ENCODE data around the gene CDK7.
A peak's percentile ranks its signal among the peaks of the same experiment; 100 is the strongest.
"Not testable (repeated sequence)": the region's sequence is repeated elsewhere in the genome, so short reads cannot be mapped to it uniquely, and the experiment has no call there.

The CDK7 gene

DNA sequence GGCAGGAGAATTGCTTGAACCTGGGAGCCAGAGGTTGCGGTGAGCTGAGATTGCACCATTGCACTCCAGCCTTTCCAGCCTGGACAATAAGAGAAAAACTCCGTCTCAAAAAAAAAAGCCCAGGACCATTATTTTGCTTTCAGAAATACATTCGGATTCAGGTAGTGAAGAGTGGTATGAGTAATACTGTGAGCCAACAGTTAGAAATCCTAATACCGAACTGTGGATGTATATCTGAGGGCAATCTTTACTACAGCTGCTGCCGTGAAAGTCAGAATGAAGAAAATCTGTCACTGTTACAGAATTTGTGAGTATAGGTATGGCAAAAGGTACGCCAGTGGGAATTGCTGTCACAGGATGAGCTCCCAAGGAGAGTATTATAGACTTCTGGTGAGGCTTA, 3.4 kb upstream of the CDK7 start:
- no peak for DNase-seq
- in situ Hi-C loops (cut with MboI; ENCODE audit: low pct_unique_long_range_greater_than_20kb, low sequenced_read_pairs): no loop called here

DNA sequence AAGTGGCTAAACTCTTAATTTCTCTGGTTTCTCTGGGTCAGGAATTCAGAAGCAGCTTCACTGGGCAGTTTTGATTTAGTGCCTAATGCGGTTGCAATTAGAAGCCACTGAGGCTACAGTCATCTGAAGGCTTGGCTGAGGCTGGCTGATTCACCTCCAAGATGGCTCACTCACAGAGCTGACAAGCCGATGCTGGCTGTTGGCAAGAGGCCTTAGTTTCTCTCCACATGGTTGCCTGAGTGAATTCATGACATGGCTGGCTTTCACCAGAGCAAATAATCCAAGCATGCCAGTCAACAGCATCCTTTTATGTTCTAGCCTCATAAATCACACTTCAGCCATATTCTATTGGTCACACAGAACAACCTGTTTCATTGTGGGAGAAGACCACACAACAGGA, 2.8 kb upstream of the CDK7 start:
- DNase-seq: no peak
- in situ Hi-C loops (cut with MboI; ENCODE audit: low pct_unique_long_range_greater_than_20kb, low sequenced_read_pairs): no loop called here

DNA sequence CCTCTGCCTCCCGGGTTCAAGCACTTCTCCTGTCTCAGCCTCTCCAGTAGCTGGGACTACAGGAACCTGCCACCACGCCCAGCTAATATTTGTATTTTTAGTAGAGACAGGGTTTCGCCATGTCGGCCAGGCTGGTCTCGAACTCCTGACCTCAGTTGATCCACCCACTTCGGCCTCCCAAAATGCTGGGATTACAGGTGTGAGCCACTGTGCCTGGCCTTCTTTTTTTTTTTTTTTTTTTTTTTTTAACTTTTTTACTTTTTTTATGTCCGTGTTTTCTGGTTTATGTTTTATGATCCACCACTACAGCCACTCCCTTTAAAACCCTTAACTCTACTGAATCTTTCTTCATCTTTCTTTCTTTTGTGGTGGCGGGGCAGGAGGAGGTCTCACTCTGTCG, 2.0 kb downstream of the CDK7 start:
- DNase-seq; in situ Hi-C loops (cut with MboI; ENCODE audit: low pct_unique_long_range_greater_than_20kb, low sequenced_read_pairs): not testable (repeated sequence)

DNA sequence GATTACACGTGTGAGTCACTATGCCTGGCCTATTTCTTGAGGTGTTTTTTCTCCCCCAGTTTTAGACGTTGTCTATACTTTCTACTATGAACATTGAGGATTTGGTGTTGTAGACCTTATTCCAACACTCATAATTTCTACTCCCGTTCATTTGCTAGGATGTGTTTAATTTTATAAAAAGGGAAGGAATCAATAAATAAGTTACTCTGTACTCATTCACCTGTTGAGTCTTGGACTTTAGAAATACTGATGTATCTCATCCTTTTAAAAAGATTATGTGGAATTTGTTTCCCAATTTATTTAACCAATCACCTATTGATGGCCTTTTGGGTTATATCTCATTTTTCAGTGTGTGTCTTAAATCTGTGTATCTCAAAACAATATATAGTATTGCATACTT, 3.2 kb downstream of the CDK7 start:
- in situ Hi-C loops (cut with MboI; ENCODE audit: low pct_unique_long_range_greater_than_20kb, low sequenced_read_pairs): no loop called here
- no peak for DNase-seq

DNA sequence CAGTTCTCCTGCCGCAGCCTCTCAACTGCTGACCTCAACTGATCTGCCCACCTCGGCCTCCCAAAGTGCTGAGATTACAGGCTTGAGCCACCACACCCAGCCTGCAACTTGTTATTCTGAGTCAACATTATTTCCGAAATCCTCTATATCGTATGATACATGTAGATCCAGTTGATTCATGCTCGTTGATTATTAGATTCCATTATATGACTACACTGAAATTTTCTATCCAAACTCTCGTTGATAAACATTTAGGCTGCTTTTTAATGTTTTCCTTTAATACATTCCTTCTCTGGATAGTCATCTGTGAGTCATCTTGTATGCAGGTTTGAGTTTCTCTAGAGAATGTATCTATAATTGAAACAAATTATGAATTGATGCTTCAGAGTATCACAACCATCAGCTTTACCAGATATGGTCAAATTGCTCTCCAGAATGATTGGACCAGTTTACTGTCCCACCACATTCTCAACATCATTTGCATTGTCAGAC, 4.1 kb downstream of the CDK7 start:
- in situ Hi-C loops (cut with MboI; ENCODE audit: low pct_unique_long_range_greater_than_20kb, low sequenced_read_pairs): no loop called here
- DNase-seq: no peak

DNA sequence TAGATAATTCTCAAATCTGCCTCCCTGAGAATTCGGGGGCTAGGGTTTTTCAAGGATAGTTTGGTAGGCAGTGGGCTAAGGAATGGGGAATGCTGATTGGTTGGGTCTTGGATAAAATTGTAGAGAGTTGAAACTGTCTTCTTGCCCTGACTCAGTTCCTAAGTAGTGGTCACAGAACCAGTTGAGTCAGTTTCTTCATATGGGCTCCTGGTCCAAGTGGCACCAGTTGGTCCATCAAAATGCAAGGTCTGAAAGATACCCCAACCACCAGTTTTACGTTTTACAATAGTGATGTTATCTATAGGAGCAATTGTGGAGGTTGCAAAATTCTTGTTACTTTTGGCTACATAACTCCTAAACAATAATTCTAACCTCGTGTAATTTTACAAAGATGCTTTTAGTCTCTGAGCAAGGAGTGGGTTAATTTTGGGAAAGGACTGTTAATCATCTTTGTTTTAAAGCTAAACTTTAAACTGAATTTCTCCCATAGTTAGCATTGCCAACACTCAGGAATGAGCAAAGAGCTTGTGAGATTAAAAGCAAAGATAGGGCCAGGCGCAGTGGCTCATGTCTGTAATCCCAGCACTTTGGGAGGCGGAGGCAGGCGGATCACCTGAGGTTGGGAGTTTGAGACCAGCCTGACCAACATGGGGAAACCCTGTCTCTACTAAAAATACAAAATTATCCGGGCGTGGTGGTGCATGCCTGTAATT, 7.7 kb downstream of the CDK7 start:
- DNase-seq: no peak
- in situ Hi-C loops (cut with MboI; ENCODE audit: low pct_unique_long_range_greater_than_20kb, low sequenced_read_pairs): no loop called here

DNA sequence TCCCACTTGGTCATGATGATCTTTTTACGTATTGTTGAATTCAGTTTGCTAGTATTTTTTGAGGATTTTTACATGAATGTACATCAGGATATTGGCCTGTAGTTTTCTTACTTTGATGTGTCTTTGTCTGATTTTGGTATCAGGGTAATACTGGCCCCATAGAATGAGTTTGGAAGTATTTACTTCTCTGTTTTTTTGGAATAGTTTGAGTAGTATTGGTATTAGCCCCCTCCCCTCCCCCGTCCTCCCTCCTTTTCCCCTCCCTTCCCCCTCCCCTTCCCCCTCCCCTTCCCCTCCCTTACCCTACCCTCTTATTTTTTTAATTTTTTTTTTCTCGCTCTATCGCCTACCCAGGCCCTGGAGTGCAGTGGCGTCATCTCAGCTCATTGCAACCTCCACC, 10.3 kb downstream of the CDK7 start:
- in situ Hi-C loops (cut with MboI; ENCODE audit: low pct_unique_long_range_greater_than_20kb, low sequenced_read_pairs): no loop called here
- no peak for DNase-seq

DNA sequence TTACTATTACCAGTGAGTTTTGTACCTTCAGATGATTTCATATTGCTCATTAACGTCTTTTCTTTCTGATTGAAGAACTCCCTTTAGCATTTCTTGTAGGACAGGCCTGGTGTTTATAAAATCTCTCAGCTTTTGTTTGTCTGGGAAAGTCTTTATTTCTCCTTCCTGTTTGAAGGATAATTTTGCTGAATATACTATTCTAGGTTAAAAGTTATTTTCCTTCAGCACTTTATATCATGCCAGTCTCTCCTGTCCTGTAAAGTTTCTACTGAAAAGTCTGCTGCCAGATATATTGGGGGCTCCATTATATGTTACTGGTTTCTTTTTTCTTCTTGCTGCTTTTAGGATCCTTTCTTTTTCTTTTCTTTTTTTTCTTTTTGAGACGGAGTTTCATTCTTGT, 13.3 kb downstream of the CDK7 start:
- in situ Hi-C loops (cut with MboI; ENCODE audit: low pct_unique_long_range_greater_than_20kb, low sequenced_read_pairs): no loop called here
- no peak for DNase-seq

DNA sequence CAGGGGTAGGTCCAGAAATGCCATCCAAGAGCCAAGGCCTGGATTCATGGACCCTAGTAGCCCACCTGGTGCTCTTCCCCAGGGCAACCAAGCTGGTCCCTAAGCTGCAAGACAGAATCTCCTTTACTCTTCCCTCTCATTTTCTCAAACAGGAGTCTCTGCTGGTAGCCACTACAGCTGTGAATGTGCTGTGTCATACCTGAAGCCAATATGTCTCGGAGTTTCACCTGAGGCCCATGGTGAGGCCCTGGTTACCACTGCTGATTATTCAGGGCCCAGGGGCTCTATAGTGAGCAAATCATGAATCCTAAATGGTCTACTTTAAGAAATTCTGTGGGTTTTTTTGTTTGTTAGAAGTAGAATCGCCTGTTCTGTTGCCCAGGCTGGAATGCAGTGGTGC, 15.9 kb downstream of the CDK7 start:
- in situ Hi-C loops (cut with MboI; ENCODE audit: low pct_unique_long_range_greater_than_20kb, low sequenced_read_pairs): no loop called here
- no peak for DNase-seq

DNA sequence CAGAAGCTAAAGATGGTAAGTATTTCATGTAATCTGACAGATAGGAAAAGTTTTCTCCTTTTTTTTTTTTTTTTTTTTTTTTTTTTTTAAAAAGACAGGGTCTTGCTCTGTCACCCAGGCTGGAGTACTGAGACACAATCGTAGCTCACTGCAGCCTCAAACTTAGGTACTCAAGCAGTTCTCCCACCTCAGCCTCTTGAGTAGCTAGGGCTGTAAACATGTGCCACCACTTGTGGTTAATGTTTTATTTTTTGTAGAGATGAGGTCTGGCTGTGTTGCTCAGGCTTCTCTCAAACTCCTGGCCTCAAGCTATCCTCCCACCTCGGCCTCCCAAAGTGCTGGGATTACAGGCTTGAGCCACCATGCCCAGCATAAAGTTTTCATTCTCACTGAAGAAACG, 17.8 kb downstream of the CDK7 start:
- in situ Hi-C loops (cut with MboI; ENCODE audit: low pct_unique_long_range_greater_than_20kb, low sequenced_read_pairs): no loop called here

DNA sequence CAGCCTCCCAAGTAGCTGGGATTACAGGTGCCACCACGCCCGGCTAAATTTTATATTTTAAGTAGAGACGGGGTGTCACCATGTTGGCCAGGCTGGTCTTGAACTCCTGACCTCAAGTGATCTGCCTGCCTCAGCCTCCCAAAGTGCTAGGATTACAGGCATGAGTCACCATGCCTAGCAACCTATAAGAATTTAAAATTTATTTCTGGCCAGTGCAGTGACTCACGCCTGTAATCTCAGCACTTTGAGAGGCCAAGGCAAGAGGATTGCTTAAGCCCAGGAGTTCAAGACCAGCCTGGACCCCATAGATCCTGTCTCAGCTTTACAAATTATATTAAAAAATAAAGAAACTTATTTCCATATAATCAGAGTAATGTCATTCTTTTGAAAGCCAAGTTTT, 21.3 kb downstream of the CDK7 start:
- DNase-seq; in situ Hi-C loops (cut with MboI; ENCODE audit: low pct_unique_long_range_greater_than_20kb, low sequenced_read_pairs): not testable (repeated sequence)

More for the DNA sequence above, 17.8 kb downstream of the CDK7 start:
- no peak for DNase-seq

DNA sequence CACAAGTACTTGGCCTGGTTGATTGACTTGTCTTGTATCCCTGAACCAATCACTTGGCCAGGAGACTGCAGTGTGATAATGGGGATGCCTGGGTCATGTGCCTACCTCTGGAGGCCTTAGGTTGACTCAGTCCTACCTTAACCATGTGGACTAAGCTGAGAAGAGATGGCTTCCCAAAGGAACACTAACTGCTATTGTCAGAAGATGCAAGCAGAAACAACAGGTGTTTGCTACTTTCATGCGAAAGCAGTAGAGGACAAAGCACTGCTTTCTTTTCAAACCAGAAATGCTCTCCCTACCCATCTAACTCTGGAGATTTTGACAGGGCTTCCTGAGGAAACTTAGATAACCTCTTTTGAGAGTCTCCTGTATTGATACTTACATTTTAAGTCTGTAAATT, 22.9 kb downstream of the CDK7 start:
- no peak for DNase-seq
- in situ Hi-C loops (cut with MboI; ENCODE audit: low pct_unique_long_range_greater_than_20kb, low sequenced_read_pairs): no loop called here

DNA sequence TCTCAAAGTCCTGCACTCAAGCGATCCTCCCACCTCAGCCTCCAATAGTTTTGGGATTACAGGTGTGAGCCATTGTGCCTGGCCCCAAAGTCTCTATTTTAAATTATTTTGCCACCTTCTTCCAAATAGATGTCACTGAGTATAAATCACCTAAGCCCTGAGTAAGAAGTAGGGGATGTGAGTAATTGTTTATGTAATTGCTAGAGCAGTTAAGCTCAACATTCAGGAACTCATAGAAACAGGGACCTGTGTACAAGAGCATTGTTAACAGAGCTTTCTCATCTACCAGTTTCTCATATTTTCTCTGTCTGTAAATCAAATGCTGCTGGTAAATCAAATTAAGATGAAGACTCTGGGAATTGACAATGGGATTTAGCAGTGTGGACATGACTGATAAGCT, 26.3 kb downstream of the CDK7 start:
- in situ Hi-C loops (cut with MboI; ENCODE audit: low pct_unique_long_range_greater_than_20kb, low sequenced_read_pairs): no loop called here
- no peak for DNase-seq

DNA sequence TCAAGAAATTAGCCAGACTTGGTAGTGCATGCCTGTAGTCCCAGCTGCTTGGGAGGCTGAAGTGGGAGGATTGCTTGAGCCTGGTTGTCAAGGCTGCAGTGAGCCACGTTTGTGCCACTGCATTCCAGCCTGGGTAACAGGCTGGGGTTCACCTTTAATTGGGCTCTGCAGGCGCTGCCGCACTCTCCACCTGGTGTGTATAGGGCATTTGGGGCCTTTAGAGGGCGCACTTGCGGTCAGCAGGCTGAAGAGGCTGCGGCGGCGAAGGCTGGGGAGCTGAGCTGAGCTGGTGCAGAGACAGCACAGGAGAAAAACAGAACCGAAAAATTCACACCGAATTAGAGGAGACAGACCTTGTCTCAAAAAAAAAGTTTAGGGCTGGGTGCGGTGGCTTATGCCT, 31.2 kb downstream of the CDK7 start:
- in situ Hi-C loops (cut with MboI; ENCODE audit: low pct_unique_long_range_greater_than_20kb, low sequenced_read_pairs): no loop called here
- no peak for DNase-seq

DNA sequence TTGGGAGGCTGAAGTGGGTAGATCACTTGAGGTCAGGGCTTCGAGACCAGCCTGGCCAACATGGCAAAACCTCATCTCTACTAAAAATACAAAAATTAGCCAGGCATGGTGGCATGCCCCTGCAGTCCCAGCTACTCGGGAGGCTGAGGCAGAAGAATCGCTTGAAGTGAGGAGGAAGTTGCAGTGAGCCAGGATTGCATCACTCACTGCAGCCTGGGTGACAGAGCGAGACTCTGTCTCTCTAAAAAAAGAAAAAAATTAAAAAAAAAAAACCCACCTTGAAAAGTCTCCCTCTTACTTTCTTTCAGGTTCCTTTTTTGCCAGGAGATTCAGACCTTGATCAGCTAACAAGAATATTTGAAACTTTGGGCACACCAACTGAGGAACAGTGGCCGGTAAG, 34.2 kb downstream of the CDK7 start:
- in situ Hi-C loops (cut with MboI; ENCODE audit: low pct_unique_long_range_greater_than_20kb, low sequenced_read_pairs): no loop called here
- DNase-seq: peak; percentile 24

DNA sequence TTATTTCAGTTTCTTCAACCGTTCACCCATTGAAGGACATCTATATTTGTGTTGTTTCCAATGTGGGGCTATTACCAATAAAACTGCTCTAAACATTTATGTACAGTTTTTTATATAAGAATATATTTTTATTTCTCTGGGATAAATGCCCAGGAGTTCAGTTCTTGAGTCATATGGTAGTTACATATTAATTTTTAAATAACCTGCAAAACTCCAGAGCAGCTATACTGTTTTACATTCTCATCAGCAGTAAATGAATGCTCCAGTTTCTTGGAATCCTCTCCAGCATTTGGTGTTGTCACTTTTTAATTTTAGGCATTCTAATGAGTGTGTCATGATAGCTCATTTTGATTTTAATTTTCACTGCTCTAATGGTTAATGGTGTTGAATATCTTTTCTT, 36.2 kb downstream of the CDK7 start:
- in situ Hi-C loops (cut with MboI; ENCODE audit: low pct_unique_long_range_greater_than_20kb, low sequenced_read_pairs): no loop called here
- no peak for DNase-seq

DNA sequence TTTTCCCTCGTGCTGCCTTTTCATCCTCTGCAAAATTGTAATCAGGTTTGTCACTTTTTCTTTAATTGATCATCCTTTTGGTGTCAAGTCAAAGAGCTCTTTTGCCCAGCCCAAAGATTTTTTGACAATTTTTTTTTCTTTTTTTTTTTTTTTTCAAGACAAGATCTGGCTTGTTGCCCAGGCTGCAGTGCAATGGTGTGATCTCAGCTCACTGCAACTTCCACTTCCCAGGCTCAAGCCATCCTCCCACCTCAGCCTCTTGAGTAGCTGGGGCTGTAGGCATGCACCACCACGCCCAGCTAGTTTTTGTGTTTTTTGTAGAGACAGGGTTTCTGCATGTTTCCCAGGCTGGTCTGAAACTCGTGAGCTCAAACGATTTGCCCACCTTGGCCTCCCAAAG, 36.7 kb downstream of the CDK7 start:
- in situ Hi-C loops (cut with MboI; ENCODE audit: low pct_unique_long_range_greater_than_20kb, low sequenced_read_pairs): no loop called here
- DNase-seq: peak; percentile 77

DNA sequence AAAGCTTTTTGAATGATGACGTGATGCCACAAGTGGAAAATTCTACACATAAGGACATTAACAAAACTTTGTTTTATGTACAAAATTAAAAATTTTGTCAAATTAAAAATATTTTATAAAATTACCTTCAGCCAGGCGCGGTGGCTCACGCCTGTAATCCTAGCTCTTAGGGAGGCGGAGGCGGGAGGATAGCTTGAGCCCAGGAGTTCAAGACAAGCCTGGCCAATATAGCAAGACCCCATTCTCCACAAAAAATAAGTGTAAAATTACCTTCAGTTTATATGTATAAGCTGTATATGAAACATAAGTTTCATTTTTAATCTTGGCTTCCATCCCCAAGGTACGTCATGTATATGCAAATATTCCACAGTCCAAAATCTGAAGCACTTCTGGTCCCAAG, 40.9 kb downstream of the CDK7 start:
- no peak for DNase-seq
- in situ Hi-C loops (cut with MboI; ENCODE audit: low pct_unique_long_range_greater_than_20kb, low sequenced_read_pairs): no loop called here

DNA sequence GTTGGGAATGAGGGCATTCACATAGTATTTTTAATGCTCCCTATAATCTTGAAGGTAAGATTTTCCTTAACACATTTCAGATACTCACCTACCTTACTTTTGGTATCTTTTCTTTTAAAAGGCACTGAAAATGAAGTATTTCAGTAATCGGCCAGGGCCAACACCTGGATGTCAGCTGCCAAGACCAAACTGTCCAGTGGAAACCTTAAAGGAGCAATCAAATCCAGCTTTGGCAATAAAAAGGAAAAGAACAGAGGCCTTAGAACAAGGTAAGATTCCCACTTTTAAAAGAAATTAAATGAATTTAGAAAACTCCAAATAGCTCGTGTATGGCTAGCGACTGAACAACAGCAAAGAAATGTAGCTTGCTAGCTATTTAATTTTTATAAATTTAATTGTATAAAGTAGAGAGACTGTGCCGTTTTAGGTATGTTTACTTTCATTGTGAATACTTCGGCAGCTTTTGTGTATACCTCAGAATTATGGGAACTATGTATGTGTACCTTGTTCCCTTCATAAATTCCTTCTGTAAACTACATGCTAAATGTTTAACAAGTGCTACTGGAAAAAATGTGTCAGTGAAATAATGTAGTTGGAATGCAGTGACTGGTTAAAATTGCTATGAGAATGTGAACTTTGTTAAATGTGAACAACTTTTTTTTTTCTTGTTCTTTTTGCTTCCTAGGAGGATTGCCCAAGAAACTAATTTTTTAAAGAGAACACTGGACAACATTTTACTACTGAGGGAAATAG, 41.9 kb downstream of the CDK7 start:
- in situ Hi-C loops (cut with MboI; ENCODE audit: low pct_unique_long_range_greater_than_20kb, low sequenced_read_pairs): no loop called here
- no peak for DNase-seq

DNA sequence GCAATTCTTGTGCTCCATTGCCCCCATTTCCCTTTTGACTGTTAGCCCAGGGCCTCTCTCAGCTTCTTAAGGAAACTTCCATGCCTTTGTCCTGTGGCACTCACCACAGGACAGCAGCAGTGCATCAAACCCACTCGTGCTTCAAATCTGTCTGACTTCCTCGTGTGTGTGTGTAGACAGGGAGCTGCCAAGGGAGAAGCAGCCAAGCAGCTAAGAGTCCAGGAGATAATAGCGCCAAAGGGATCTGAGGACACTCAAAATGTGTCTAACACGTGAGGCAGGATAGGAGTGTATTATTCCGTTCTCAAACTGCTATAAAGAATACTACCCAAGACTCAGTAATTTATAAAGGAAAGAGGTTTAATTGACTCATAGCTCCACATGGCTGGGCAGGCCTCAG, 44.8 kb downstream of the CDK7 start:
- in situ Hi-C loops (cut with MboI; ENCODE audit: low pct_unique_long_range_greater_than_20kb, low sequenced_read_pairs): no loop called here
- DNase-seq: no peak

DNA sequence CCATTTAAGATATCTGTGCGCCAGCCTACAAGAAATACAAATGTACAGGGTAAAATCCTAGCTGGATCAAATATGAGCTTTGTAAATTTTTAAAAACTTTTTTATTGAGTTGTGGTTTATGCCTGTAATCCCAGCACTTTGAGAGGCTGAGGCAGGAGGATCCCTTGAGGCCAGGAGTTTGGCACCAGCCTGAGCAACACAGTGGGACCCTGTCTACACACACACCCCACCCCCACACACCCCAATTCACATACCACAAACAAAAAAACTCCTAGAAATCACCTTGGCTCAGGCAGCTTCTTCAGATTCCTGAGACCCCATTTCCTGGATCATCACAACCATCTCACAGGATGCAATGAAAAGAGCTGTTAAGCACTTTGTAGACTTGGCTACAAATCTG, 46.4 kb downstream of the CDK7 start:
- DNase-seq: no peak

More for the DNA sequence above, 46.4 kb downstream of the CDK7 start:
- in situ Hi-C loops (cut with MboI; ENCODE audit: low pct_unique_long_range_greater_than_20kb, low sequenced_read_pairs): no loop called here
